HG02610 (cell line): ENCODE measurements around the gene TMEM260.
"Not testable (repeated sequence)": the region's sequence is repeated elsewhere in the genome, so short reads cannot be mapped to it uniquely, and the experiment has no call there.

Source experiments
- ATAC-seq: cut with Tn5 transposase; IDR thresholded peaks from one replicate; pipeline ENCODE4 v1.9.1; 2021; ENCODE audit warnings: mild to moderate bottlenecking, moderate library complexity; ENCODE audit not compliant: unreplicated experiment

Gene TMEM260

DNA sequence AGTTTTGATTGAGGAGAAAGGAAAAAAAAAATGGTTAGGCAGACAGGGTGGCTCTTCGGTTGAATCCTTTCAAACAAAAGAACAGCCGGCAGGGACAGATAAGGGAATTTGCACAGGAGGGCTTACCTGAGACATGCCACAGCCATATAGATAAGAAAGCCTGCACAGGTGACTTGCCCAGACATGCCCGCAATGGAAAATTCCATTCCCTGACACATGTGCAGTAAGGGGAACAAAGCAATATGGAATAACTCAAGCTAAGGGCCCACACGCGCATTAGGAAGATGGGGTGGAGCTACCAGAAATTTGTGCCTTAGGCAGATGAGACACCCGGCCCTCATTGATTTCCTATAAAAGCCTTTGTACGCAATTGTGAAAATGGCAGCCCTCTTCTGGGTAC is 86.7 kb downstream of the TMEM260 start:
- ATAC-seq: no peak

DNA sequence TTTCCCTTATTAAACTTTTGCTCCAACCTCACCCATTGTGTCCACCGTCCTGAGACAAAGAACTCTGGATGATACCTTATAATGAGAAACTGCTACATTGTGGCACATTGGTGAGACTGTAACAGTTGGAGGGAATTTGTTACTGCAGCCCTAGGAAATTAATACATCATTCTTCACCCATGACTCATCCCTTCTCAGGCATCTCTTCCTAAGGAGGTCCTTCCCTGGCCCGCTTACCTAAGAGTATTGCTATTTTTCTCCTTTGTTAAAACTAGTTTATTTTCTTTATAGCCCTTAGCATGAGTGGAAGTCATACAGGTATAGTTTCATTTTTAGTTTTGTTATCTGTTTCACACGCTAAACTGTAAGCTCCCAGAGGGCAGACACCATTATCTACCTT is 87.1 kb downstream of the TMEM260 start:
- no peak for ATAC-seq

DNA sequence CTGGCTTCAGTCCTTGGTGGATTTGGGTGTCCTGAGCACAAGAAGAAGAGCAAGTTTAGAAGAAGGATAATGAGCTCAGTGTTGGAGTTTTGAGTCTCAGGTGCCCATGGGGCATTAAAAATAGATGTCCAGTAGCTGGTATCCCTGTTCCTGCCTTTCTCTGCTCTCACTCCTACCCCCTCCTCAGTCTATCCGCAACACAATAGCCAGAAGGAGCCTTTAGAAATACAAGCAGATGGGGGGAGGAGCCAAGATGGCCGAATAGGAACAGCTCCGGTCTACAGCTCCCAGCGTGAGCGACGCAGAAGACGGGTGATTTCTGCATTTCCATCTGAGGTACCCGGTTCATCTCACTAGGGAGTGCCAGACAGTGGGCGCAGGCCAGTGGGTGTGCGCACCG is 87.7 kb downstream of the TMEM260 start:
- ATAC-seq: not testable (repeated sequence)

DNA sequence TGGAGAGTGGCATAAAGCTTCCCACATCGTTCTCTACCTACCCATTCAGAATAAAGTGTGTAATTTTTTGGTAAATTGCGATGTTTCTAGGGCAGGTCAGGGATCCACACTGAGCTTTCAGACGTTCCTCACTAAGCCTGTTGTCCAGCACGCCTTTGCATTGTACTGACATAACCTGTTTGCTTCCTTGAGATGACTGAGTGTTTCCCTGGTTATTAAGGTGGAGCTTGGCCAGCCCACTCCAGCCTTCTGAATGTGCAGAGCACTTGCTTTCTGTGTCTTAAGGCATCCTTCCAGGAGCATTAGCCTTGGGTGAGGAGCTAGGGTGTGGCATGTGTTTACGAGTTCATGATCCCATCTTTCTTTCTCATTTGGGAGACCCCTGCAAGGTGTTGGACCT is 96.4 kb downstream of the TMEM260 start:
- no peak for ATAC-seq

DNA sequence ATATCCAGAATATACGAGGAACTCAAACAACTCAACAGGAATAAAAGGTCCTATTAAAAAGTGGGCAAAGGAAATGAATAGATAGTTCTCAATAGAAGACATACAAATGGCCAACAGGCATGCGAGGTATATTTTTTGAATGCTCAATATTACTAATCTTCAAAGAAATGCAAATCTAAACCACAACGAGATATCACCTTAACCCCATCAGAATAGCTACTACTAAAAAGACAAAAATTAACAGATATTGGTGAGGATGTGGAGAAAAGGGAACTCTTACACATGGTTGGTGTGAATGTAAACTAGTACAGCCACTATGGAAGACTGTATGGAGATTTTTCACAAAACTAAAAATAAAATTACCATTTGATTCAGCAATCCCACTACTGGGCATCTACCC is 99.2 kb downstream of the TMEM260 start:
- ATAC-seq: no peak

DNA sequence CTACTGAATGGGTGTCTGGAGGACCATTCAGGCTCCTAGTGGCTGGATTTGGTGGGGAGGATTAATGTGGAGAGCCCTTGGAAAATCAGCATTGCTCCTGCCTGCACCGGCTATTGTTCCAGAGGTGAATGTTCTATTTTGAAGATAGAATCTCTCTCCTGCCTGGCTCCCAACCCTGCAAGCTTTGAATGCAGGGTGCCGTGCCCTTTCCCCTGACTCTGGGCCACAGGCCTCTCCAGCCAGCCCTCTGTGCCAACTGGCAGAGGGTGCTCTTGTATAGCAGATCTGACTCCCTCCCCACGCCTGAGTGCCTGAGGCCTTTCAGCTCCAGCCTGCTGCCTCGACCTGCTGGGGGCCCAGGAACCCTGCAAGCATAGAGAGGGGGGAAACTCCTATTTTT is 106.8 kb downstream of the TMEM260 start:
- ATAC-seq: no peak

DNA sequence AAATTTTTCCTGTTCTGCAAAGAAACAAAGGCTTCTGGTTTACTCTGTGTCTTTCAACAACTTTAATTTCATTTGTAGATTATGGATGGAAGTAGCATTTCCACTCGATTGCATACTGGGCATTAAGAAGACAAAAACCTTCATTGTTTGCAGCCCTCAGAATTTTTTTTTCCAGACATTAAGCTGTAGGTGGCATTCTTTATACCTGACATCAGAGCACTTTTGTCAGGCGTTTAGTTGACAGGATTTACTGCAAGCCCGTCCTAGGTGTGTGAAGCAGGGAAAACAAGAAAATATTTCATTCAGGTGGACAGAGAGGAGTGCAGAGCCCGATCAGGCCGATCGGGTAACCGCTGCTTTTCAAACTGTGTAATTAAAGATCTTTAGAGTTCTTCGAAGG is 107.5 kb downstream of the TMEM260 start:
- ATAC-seq: no peak

DNA sequence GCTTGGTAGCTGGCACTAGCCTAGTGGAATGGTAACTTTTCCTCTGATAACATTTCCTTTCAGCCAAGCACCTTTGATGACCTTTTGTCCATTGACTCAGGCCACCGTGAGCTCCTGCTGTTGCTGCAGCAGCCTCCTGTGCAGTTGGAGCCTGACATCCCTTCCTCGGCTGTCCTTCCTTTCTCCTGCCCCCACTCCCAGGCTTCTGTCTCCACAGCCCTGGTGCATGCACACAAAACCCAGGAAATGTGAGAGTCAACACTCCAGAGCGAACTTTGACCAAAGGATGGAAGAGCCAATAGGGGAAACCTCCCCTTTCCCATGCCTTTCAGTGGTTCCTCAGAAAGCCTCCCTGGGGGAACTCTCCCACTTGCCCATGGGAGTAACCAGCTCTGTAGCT is 115.0 kb downstream of the TMEM260 start:
- no peak for ATAC-seq

DNA sequence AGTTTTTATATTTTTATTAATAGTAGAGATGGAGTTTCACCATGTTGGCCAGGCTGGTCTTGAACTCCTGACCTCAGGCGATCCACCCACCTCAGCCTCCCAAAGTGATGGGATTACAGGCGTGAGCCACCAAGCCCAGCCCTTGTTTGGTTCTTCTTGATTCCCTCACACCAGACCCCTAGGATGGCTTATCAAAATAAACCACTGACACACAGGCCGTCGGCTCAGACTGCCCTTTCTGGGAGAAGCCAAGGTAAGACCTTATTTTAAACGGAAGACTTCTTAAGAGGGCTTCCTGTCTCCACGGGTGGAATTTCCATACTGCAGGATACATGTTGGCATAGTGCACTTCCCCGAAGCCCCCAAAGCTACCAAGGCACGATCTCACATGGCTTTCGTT is 115.6 kb downstream of the TMEM260 start:
- ATAC-seq: not testable (repeated sequence)
